ENCODE data around the gene TSEN54. TPM values are rescaled to one million over a fixed set of nuclear protein-coding genes. Genes with fewer than 3 reads are reported as not detected.
"Not testable (repeated sequence)": the region's sequence is repeated elsewhere in the genome, so short reads cannot be mapped to it uniquely, and the experiment has no call there.

TSEN54 gene
- total RNA-seq: 7.4 and 8.9 TPM in 2 replicates

GRCh38 chr17:75516255-75516618 lies at the start of gene TSEN54:
Gene TSEN54, plus strand, starts transcription at chr17:75516528. Its CDS starts 33 bp downstream, at chr17:75516561.
- DNase-seq (ENCODE audit: low read depth in 2 of 2): peak; percentile 87 to 93

DNA sequence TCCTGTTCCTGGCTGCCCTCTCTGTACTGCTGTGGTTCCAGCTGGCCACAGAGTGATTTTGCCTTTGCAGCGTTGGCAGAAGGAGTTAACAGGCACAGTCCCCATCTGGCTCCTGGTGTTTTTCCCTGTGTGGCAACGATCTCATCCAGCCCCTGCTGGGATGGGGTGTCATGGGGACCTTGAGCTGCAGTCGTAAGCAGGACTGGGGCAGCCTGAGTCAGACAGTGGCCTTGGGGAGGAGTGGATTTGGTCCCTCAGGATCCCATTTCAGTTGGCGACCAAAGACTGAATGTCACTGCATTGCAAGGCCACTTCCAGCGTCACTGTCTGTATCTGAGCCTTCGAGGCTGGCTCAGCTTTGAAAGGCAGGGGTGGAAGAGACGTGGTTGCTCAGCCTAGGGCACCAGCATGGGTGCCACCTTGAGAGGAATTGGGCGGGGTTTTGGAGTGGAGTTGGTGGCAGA lies 48.0 kb upstream of the TSEN54 start:
- DNase-seq (ENCODE audit: low read depth in 2 of 2): no peak

GRCh38 chr17:75468779-75469373 lies 47.5 kb upstream of the TSEN54 start:
- DNase-seq (ENCODE audit: low read depth in 2 of 2): no peak

GRCh38 chr17:75471207-75471606 lies 45.1 kb upstream of the TSEN54 start:
- no peak for DNase-seq (ENCODE audit: low read depth in 2 of 2)

DNA sequence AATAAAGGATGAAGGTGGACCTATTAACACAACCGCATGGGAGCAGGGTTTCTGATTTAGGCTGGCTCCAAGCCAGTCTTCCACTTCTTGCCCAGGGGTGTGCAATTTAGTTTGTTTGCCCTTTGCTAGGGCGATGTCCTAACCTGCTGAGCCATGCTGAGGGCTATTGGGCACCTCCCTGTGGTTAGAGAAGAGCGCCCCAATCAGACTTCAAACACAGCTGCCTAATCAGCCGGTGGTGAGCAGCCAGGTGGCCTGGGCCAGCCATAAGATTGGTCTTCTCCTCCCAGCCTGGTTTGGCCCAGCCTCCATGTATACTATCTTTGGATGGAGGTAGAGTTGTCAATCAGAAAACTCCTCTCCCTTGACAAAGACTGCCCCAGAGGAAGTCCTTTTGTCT lies 44.2 kb upstream of the TSEN54 start:
- no peak for DNase-seq (ENCODE audit: low read depth in 2 of 2)

DNA sequence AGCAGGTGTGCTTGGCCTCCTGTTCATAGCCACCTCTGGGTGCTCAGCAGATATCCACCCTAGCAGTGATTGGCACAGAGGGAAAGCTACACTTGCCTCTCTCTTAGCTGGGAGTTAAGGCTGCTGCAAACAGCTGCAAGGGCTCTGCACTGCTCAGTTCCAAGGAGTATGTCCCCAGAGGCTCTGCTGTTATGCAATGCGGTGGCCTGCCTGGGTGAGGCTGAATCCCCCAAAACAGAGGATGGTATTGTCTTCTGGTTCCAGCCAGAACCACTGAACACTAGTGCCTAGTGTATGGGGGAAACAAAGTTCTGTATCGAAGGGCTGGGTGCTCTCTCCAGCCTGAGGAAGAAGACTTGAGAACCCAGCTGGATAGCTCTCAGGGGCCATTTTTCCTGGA lies 43.1 kb upstream of the TSEN54 start:
- DNase-seq (ENCODE audit: low read depth in 2 of 2): no peak

DNA sequence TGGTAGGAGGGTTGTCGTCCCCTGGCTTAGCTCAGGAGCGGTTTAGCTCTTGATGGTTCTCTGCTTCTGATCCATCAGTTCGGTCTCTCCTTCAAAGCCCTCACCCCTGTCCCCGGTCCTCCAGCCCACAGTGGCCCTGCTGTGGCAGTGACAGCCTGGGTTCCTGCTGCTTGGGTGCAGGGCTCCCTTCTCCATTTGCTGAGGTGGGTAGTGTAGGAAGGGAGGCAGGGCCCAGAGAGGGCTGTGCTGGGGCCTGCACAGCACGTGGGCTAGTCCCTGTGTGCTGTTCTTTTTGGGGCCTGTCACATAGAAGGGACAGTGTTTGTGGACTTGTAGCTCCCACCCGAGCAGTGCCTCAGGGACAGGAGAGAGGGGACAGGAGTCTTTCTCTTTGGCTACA lies 41.6 kb upstream of the TSEN54 start:
- no peak for DNase-seq (ENCODE audit: low read depth in 2 of 2)

DNA sequence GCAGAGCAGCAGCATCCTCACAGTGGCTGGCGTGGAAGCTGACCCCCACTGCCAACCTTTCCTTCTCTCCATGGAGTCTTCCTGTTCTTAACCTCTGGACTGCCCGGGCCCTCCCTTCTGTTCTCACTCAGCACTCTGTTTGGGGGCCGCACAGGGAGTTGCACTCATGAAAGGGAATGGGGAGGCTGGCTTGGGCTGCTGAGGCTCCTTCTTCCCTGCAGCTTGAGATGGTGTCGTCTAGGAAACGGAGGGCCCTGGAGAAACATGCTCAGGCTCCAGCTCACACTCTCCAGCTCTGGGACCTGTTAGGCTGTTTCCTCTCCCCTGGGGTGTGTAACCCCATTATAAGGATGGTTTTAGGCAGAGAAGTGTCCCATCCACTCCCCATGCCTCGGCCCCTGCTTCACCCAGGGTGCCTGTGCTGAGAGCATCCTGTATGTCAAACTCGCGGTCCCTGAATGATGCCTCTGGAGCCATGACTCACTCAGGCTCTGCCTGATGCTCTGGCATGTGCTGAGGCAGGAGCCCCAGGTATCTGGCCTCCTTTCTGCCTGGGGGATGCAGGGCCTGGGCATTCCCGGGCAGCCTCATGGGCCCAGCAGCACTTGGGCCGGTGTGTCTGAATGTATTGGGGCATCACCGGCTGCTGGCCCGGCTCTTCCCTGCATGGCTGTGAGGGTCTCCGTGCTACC lies 41.0 kb upstream of the TSEN54 start:
- peak; percentile 19 to 22 for DNase-seq (ENCODE audit: low read depth in 2 of 2)

DNA sequence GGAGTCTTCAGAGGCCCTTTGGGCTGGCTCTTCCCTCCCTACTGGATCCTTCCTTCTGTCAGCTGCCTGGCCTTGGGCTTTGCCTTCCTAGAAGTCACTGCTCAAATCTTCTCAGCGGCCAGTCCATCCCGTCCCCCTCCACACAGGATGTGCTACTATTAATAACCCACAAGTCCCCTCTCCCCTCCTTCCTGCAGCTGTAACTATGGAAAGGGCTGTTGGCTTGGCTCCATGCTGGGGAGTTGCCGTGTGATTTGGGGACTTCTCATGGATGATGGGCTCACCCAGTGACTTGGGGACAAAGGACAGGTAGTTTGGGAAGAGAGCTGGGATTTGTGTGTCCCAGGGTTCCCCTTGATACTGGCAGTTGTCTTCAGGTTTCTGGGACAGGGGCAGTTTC lies 40.5 kb upstream of the TSEN54 start:
- peak; percentile 49 to 61 for DNase-seq (ENCODE audit: low read depth in 2 of 2)

GRCh38 chr17:75476271-75476671 lies 40.1 kb upstream of the TSEN54 start:
- DNase-seq (ENCODE audit: low read depth in 2 of 2): no peak

- DNase-seq (ENCODE audit: low read depth in 2 of 2): no peak
These were observed 39.4 kb upstream of the TSEN54 start for GRCh38 chr17:75476752-75477489.

- DNase-seq (ENCODE audit: low read depth in 2 of 2): not testable (repeated sequence)
These were observed 38.9 kb upstream of the TSEN54 start for GRCh38 chr17:75477490-75477862.

GRCh38 chr17:75478508-75478907 lies 37.8 kb upstream of the TSEN54 start:
- no peak for DNase-seq (ENCODE audit: low read depth in 2 of 2)

DNA sequence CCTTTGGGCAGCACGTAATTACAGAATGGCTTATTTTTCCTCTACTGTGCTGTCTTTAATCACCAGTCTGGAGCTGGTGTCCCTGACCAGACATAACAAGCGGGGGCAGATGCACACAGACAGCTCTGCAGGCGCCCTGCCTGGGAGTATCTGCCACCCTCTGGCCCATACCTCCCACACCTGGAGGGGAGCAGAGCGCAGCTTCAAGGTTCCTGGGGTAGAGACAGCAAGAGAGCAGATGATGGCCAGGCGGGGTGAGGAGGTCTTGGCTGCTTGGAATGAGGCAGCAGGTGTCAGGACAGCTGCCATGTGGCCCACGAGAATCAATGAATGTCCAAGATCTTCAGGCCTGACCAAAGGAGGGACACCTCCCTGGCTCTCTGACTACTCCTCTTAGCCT lies 36.0 kb upstream of the TSEN54 start:
- DNase-seq (ENCODE audit: low read depth in 2 of 2): no peak

GRCh38 chr17:75481194-75482068 lies 34.9 kb upstream of the TSEN54 start:
- no peak for DNase-seq (ENCODE audit: low read depth in 2 of 2)

GRCh38 chr17:75482098-75482942 lies 34.0 kb upstream of the TSEN54 start:
- DNase-seq (ENCODE audit: low read depth in 2 of 2): no peak

- DNase-seq (ENCODE audit: low read depth in 2 of 2): no peak
These were observed 30.6 kb upstream of the TSEN54 start for GRCh38 chr17:75485688-75486087.

GRCh38 chr17:75486151-75486550 lies 30.2 kb upstream of the TSEN54 start:
- no peak for DNase-seq (ENCODE audit: low read depth in 2 of 2)

DNA sequence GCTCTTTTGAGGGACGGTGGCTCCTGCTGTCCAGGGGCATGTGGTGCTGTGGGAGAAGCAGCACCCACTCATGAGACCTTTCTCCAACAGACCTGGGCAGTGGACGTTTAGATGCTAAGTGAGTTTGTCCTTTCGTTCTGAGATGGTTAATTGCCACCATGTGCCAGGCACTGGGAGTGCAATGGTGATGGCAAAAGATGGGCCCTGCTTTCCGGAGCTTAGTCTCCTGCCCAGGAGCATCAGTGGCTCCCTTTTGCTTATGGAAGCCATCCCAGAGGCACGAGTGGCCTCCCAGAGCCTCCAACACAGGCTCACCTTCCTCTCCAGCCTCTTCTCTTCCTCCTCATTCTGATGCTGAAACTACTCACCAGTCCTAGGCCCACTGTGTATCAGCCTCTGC lies 29.4 kb upstream of the TSEN54 start:
- DNase-seq (ENCODE audit: low read depth in 2 of 2): no peak

GRCh38 chr17:75487351-75488070 lies 28.8 kb upstream of the TSEN54 start:
- DNase-seq (ENCODE audit: low read depth in 2 of 2): peak; percentile 48 to 83
